AG09319 (cell line): ENCODE results near the gene ADRA2A.

Source experiments
- DNase-seq: peaks from one replicate; pipeline ENCODE4 v3.0.0-alpha.2; 2010; ENCODE audit warnings: low read depth; ENCODE audit errors: extremely low read depth
- CTCF ChIP-seq: IDR thresholded peaks from 2 replicates; pipeline ENCODE4 v1.5.1; 2011; ENCODE audit warnings: low read depth, mild to moderate bottlenecking, inconsistent platforms, low read length, moderate library complexity

The ADRA2A gene

GRCh38 chr10:111063471-111063870 is 13.4 kb upstream of the ADRA2A start:
- DNase-seq, result no peak
- TF ChIP-seq CTCF, result no peak

- TF ChIP-seq CTCF, result no peak
- no peak for DNase-seq
These were observed 4.6 kb upstream of the ADRA2A start for GRCh38 chr10:111072232-111072631.

- TF ChIP-seq CTCF, result no peak
- DNase-seq, result no peak
These were observed 1.1 kb upstream of the ADRA2A start for GRCh38 chr10:111075577-111076185.

- TF ChIP-seq CTCF, result peak; percentile 74
- DNase-seq, result no peak
These were observed 593 bp upstream of the ADRA2A start for GRCh38 chr10:111076191-111076681.

GRCh38 chr10:111077479-111077784 is 603 bp downstream of the ADRA2A start:
- TF ChIP-seq CTCF, result no peak
- no peak for DNase-seq

- TF ChIP-seq CTCF, result no peak
- DNase-seq, result no peak
These were observed 1.1 kb downstream of the ADRA2A start for GRCh38 chr10:111077785-111078504.

GRCh38 chr10:111078505-111079185 is 1.8 kb downstream of the ADRA2A start:
- DNase-seq, result no peak

More at GRCh38 chr10:111078505-111079185, 1.8 kb downstream of the ADRA2A start:
- no peak for TF ChIP-seq CTCF
